Stimulated activated CD4-positive, alpha-beta T cell treated with anti-CD3 and anti-CD28 coated beads, Interleukin-12 subunit alpha, Interleukin-12 subunit beta, amount 100 ng/mL, for 24 hours (primary cell): ENCODE results near the gene CCDC179.

Experiments
- DNase-seq, 2 experiments: peaks; one replicate each; pipeline ENCODE4 v3.0.0-alpha.2; 2020; ENCODE audit warnings: low read depth in 2 of 2

The CCDC179 gene

GRCh38 chr11:22807855-22808570 lies 52.3 kb downstream of the CCDC179 start:
- no peak for DNase-seq

GRCh38 chr11:22807391-22807790 lies 52.9 kb downstream of the CCDC179 start:
- DNase-seq, result no peak

- DNase-seq, result no peak
Measured at GRCh38 chr11:22802861-22803260, 57.4 kb downstream of the CCDC179 start.

- DNase-seq, result no peak
Measured at GRCh38 chr11:22800482-22800881, 59.8 kb downstream of the CCDC179 start.

- no peak for DNase-seq
Measured at GRCh38 chr11:22798901-22799300, 61.4 kb downstream of the CCDC179 start.

GRCh38 chr11:22797047-22797446 lies 63.2 kb downstream of the CCDC179 start:
- no peak for DNase-seq
